Measurements from ENCODE around the gene SLC2A2. TPM values are rescaled to one million over a fixed set of nuclear protein-coding genes. Genes with fewer than 3 reads are reported as not detected.

The SLC2A2 gene
- total and polyA plus RNA-seq, 12 donors: not detected

DNA sequence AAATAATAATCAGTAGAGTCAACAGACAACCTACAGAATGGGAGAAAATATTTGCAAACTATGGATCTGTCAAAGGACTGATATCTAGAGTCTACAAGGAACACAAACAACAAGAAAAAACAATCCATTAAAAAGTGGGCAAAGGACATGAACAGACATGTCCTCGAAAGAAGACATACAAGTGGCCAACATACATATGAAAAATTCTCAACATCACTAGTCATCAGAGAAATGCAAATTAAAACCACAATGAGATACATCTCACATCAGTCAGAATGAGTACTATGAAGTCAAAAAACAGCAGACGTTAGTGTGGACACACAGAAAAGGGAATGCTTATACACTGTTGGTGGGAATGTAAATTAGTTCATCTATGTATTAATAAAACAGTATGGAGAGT is 33.7 kb downstream of the SLC2A2 start:
- intact Hi-C loops (cut with DNase I): no loop called here
- no peak for DNase-seq
- Histone ChIP-seq H3K4me3 (no peak overlapping the region), H3K9me3 (no peaks in the 10 kb centered on the region), H3K27ac (no peak overlapping the region), H3K27me3 (no peaks in the 10 kb centered on the region), H3K4me1 (peaks cover 0 to 5% (median under 1%) of the 10 kb centered on the region in 9 donors), H3K36me3 (no peaks in the 10 kb centered on the region)
- no peak for ATAC-seq
- TF ChIP-seq, protein P1, sequence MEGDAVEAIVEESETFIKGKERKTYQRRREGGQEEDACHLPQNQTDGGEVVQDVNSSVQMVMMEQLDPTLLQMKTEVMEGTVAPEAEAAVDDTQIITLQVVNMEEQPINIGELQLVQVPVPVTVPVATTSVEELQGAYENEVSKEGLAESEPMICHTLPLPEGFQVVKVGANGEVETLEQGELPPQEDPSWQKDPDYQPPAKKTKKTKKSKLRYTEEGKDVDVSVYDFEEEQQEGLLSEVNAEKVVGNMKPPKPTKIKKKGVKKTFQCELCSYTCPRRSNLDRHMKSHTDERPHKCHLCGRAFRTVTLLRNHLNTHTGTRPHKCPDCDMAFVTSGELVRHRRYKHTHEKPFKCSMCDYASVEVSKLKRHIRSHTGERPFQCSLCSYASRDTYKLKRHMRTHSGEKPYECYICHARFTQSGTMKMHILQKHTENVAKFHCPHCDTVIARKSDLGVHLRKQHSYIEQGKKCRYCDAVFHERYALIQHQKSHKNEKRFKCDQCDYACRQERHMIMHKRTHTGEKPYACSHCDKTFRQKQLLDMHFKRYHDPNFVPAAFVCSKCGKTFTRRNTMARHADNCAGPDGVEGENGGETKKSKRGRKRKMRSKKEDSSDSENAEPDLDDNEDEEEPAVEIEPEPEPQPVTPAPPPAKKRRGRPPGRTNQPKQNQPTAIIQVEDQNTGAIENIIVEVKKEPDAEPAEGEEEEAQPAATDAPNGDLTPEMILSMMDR (IDR thresholded peaks at IDR 0.05): no peak
- 67 to 94% methylated on average over 2 of the region's 2 CpGs for WGBS, 2 donors

DNA sequence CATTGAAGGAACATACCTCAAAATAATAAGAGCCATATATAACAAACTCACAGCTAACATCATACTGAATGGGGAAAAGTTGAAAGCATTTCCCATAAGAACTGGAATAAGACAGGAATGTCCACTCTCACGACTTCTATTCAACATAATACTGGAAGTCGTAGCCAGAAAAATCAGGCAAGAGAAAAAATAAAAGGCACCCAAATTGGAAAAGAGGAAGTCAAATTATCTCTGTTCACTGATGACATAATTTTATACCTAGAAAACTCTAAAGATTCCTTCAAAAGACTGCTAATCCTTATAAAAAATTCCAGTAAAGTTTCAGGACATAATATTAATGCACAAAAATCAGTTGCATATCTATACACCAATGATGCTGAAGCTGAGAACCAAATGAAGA is 34.9 kb downstream of the SLC2A2 start:
- no peak for DNase-seq
- H3K27me3 ChIP-seq: peaks cover 0 to 5% (median 0%) of the 10 kb centered on the region in 7 donors
- H3K27ac ChIP-seq: no peak overlapping the region
- intact Hi-C loops (cut with DNase I): no loop called here
- no peaks in the 10 kb centered on the region for H3K4me1 ChIP-seq
- ATAC-seq: no peak
- H3K4me3 ChIP-seq: no peak overlapping the region
- H3K9me3 ChIP-seq: no peaks in the 10 kb centered on the region
- TF ChIP-seq, protein P1 (IDR thresholded peaks at IDR 0.05): no peak
- WGBS, 2 donors: 74 to 88% methylated on average over 2 of the region's 2 CpGs
- no peaks in the 10 kb centered on the region for H3K36me3 ChIP-seq

DNA sequence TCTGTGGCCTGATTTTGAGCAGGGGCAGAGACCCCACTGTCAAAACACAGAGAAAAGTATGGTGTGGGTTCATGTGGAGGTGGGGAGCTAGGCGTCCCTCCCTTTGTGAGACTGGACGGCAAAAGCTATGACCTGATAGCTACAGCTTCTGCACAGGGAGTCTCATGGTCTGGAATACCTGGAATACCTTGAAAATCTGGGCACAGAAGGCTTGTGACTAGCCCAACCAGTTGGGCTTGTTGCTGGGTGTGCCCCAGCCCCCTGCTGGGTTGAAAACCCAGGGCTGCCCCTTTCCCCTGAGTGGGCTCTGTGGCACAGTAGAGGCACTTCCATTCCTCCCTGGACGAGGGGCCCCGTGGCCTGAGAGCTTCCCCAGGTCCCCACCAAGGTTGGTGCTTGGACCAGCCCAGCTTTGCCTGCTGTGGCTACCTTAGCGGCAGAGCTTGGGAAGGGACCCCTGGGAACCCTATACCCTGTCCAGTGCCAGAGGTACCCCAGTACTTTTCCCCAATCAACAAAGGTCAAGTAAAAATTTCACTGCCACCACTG is 37.3 kb downstream of the SLC2A2 start:
- Histone ChIP-seq H3K27me3 (peaks cover 0 to 5% (median 0%) of the 10 kb centered on the region in 7 donors), H3K36me3 (no peaks in the 10 kb centered on the region), H3K9me3 (peaks cover 0 to 4% (median 0%) of the 10 kb centered on the region in 11 donors), H3K27ac (no peak overlapping the region), H3K4me3 (no peak overlapping the region), H3K4me1 (no peaks in the 10 kb centered on the region)
- 90 to 95% methylated on average over 5 of the region's 5 CpGs for WGBS, 2 donors
- intact Hi-C loops (cut with DNase I): no loop called here
- ATAC-seq (no peak), DNase-seq (no peak)
- TF ChIP-seq, protein P1 (IDR thresholded peaks at IDR 0.05): no peak

DNA sequence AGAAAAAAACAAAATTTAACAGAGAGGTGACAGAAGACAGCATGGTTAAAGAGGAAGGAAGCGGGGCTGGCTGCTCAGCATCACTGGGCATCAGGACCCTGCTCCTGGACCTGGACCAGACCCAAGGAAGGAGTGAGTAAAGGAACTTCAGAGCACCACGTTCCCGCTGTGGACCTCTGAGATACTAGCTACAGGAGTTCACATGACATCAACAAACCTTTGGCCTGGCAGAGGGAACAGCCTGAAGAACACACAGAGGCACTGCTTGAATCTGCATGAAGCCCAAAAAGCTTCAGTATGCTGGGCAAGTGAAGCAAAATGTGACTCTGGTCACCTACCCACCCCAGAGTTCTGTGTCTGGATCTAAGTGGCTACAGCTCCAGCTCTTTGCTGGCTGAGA is 38.1 kb downstream of the SLC2A2 start:
- DNase-seq (no peak), ATAC-seq (no peak)
- Histone ChIP-seq H3K4me1 (no peaks in the 10 kb centered on the region), H3K27me3 (peaks cover 0 to 5% (median 0%) of the 10 kb centered on the region in 7 donors), H3K27ac (no peak overlapping the region), H3K36me3 (no peaks in the 10 kb centered on the region), H3K4me3 (no peak overlapping the region), H3K9me3 (peaks cover 0 to 9% (median 0%) of the 10 kb centered on the region in 11 donors)
- TF ChIP-seq, protein P1 (IDR thresholded peaks at IDR 0.05): no peak
- WGBS, 2 donors: 79 to 87% methylated on average over 3 of the region's 3 CpGs
- intact Hi-C loops (cut with DNase I): no loop called here

Data from heart right ventricle (tissue), 16 donors.